ENCODE data around the gene MZT2A.
"Not testable (repeated sequence)": the region's sequence is repeated elsewhere in the genome, so short reads cannot be mapped to it uniquely, and the experiment has no call there.

- TF ChIP-seq, protein P1, sequence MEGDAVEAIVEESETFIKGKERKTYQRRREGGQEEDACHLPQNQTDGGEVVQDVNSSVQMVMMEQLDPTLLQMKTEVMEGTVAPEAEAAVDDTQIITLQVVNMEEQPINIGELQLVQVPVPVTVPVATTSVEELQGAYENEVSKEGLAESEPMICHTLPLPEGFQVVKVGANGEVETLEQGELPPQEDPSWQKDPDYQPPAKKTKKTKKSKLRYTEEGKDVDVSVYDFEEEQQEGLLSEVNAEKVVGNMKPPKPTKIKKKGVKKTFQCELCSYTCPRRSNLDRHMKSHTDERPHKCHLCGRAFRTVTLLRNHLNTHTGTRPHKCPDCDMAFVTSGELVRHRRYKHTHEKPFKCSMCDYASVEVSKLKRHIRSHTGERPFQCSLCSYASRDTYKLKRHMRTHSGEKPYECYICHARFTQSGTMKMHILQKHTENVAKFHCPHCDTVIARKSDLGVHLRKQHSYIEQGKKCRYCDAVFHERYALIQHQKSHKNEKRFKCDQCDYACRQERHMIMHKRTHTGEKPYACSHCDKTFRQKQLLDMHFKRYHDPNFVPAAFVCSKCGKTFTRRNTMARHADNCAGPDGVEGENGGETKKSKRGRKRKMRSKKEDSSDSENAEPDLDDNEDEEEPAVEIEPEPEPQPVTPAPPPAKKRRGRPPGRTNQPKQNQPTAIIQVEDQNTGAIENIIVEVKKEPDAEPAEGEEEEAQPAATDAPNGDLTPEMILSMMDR (IDR thresholded peaks at IDR 0.05; ENCODE audit: low read depth, low read length), result not testable (repeated sequence)
- TF ChIP-seq MAX (IDR thresholded peaks at IDR 0.05; ENCODE audit: low read depth, low read length), result not testable (repeated sequence)
These were observed 15.8 kb downstream of the MZT2A start for GRCh38 chr2:131476363-131476762.

All from NB4 (cell line).